Activated T-helper 1 cell treated with Interleukin-2 at 50 U/mL for 16 hours (primary cell): ENCODE data around the gene SREBF2.

Source experiments
- DNase-seq: peaks from one replicate; pipeline ENCODE4 v3.0.0-alpha.2; 2020; ENCODE audit warnings: low read depth

The SREBF2 gene

GRCh38 chr22:41908411-41909309 lies 75.8 kb downstream of the SREBF2 start:
- no peak for DNase-seq

GRCh38 chr22:41909310-41910049 lies 76.6 kb downstream of the SREBF2 start:
- no peak for DNase-seq

GRCh38 chr22:41910050-41911000 lies 77.4 kb downstream of the SREBF2 start:
- DNase-seq: no peak

DNA sequence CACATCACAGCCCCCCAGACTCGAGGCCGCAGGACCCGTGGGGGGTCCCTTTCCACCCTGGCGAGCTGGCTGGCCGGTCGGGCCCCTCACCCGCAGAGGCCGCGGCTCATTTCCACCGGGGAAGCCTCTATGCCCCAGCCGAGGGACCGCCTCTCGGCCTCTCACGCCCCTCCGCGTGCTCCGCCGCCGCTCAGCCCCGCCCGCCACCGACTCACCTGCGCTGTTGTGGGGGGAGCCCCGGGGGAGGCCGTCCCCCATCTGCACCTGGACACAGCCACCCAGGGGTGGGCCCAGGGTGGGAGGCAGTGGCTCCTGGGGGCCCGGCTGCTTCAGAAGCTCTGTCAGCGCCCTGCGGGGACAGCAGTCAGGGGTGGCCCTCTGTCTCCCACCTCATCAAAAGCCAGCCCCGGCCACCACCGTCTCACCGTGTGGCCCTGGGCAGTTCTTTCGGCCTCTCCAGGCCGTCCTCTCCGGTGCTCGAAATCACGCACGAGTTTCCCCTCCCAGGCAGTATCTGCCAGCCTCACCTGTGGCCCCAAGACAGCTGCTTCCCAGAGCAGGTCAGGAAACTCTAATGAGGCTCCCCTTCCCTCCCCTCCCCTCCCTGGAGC lies 78.2 kb downstream of the SREBF2 start:
- DNase-seq: no peak

DNA sequence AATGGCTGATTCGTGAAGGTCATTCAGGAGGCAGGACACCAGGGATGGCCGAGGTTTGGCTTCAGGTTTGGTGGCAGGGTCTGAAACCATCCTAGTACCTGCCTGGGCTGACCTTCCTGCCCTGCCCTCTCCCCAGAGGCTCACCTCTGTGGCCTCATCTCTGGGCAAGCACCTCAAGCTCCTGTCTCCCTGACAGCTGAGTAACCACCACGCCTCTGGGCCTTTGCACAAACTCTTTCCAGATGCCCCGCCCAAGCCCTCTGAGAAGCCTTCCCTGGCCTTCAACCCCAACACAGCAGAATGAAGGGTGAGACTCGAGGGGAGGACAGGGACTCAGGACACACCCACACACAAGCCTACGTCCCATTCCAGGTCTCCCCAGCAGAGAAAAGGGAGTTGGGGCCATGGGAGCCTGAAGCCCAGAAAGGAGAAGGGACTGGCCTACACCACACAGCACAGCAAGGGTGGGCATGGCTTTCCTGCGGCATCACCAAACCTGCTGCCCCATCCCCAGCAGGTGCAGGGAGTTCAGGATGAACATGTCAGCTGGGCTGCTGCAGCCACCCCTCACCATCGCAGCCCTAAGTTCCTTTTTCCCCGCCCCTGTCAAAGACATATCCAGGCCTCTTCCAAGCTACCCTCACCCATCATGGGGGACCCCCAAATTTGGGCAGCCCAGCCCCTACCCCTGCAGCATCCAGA lies 79.6 kb downstream of the SREBF2 start:
- no peak for DNase-seq

DNA sequence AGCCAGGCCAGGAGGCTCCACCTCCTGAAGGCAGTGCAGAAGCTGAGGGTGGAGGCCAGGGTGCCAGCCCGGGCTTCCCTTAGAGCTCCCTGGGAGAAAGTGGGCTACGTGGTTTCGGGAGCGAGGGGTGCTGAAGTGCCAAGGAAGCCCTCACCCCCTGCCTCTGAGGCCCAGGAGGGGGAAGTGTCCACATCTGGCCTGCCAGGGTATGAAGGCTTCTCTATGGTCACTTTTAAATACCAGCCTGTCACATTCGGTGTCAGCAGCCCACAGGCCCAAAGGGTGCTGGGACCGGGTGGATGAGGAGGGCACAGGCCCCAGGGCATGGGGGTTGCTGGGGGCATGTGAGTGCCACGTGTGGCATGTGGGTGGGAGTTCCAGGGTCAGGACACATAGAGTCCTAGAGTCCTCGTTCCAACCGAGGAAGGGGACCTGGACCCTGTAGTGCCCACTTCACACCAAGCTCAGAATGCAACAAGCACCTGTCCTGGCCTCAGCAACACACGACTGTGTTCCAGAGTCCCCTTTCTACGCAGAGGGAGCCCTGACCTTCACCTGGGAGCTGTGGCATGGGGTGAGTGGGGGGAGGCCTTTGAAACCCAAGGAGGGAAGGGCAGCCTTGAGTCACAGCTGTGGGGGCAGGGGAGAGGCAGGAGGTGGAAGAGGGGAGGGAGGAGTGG lies 80.3 kb downstream of the SREBF2 start:
- DNase-seq: no peak

DNA sequence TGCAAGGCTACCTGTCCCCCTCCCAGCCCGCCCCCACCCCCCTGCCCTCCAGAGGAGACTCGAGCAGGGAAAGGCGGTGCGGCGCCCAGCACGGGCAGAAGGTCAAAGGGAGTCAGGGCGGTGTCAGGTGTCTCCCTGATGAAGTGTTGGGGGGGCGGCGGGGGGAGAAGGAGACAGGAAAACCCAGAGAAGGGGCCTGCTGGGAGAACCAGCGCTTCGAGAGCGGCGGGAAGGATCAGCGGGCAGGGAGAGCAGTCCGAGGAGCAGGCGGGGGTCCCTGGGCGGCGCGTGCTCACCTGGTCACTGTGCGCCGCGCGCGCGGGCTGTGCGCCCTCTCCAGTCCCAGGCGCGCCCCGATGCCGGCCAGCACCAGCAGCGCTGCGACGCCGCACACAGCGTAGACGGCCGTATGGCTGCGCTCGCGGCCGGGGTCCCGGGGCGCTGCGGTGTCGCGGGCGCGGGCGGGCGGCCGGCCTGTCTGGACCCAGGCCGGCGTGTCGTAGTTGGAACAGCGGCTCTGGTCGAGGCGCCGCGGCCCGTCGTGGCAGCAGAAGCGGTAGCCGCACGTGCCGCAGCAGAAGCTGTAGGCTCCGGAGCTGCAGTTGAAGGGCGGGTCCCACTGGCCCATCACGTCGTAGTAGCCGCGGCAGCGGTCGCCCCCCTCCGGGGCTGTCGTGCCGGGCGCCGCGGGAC lies 81.1 kb downstream of the SREBF2 start:
- no peak for DNase-seq

GRCh38 chr22:41914611-41915034 lies 81.7 kb downstream of the SREBF2 start:
- no peak for DNase-seq

DNA sequence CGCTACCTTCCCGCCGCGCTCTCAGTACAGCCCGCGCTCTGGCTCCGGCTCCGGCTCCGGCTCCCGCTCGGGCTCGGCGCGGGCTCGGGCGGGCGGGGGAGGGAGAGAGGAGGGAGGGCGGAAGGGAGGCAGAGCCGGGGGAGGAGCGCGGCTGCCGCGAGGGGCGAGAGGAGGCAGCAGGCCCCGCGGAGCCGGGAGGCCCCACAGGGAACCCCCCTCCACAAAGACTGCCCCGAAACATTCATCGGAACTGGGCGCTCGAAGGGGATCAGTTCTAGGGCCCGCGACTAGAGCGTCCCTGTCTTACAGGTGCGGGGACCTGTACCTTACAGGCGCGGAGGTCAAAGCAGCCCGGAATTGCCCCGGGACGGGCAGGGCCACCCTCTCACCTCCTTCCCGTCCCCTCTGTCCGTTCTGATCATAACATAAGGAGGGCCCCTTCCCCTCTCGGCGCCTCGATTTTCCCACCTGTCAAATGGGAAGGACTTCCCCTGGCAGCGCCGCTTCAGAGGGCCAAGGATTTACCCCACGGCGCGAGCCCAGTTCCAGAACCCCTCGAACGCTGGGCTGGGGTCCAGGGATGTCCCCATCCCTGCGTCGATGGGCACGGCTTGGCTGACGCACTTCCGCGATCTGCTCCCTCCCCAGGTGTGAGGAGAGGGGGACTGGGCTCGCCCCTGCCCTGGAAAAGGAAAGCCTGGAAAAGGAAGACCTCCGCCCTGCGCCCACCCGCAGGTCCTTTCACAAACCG lies 82.3 kb downstream of the SREBF2 start, which contains the start of gene SHISA8:
TSS of gene SHISA8 (minus strand) at position 40 of the 751 bp plus-strand sequence. CDS start 407 bp downstream, outside the sequence.
- peak; percentile 49 for DNase-seq

GRCh38 chr22:41915786-41916493 lies 83.0 kb downstream of the SREBF2 start:
- no peak for DNase-seq

GRCh38 chr22:41916745-41917358 lies 83.9 kb downstream of the SREBF2 start:
- no peak for DNase-seq

- no peak for DNase-seq
These were observed 84.5 kb downstream of the SREBF2 start for GRCh38 chr22:41917375-41917902.

DNA sequence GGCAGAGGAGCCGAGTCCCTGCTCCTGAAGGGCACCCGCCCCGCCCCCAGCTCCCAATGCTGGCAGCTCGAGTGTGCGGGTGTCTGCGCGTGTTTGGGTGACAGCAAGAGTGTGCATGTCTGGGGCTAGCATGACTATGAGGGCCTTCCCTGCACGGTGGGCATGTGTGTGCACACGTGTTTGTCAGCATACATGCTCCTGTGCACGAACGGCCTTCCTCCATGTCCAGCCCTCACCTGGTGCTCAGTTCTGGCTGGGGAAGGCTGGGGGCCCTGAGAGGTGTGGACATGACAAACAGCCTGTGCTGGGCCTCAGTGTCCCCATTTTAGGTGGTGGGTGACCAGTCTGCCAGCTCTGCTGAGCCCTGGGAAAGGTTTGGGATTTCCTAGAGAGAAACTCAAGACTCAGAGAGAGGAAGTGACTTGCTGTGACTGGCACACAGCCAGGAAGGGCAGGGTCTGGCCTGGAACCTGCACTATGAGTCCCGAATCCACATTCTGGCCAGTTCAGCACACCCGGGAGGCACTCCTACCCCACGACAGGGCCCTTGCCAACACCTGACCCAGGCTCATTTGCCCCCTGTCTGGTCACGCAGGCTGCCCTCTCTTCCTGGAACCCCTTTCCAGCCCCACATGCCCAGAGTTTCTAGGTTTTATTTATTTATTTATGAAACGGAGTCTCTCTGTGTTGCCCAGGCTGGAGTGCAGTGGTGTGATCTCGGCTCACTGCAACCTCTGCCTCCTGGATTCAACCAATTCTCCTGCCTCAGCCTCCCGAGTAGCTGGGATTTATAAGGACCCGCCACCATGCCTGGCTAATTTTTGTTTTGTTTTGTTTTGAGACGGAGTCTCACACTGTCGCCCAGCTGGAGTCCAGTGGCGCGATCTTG lies 85.2 kb downstream of the SREBF2 start:
- no peak for DNase-seq

GRCh38 chr22:41919357-41920224 lies 86.7 kb downstream of the SREBF2 start:
- DNase-seq: no peak

DNA sequence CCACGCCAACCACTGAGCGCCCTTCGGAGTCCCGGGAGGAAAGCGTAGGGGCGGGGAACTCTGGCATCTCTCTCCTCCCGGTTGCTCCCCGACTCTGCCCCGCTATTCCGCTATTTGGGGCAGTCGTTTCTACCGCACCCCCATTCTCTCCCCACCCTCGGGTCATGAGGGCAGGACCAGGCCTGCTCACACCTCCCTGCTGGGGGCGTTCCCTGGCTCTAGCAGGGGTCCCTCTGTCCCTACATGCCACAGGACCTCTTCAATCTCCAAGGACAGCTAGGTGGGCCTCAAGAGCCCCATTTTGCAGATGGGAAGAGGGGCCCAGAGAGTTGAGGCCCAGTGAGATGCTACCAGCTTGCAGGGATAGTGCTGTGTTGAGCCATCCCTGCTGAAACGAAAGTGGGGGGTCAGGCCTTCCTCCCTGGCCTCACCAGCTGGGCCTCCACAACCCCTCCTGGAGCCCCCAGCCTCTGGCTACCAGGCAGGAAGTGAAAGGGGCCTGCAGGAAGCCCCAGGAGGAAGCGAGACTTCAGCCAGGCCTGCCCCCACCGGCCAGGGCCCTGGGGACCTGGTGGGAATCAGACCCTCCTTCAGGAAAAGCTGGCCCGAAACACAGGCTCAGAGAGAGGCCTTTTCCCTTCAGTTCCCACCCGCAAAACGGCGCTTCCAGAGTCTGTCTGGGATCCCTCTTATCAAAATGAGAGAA lies 87.5 kb downstream of the SREBF2 start:
- DNase-seq: no peak
